Keratinocyte (primary cell): ENCODE results near the gene INSIG1. TPM values are rescaled to one million over a fixed set of nuclear protein-coding genes. Genes with fewer than 3 reads are reported as not detected.

ENCODE experiments used
- DNase-seq: peaks from one replicate; pipeline ENCODE4 v3.0.0-alpha.2; 2011; ENCODE audit warnings: low read depth, missing footprints, low spot score
- FAIRE-seq: peaks from 2 replicates; lab custom pipeline; 2011; peaks lifted over from hg19 to GRCh38; lab: Jason Lieb, UNC
- H2AFZ ChIP-seq: 2 replicates; pipeline ENCODE4 v1.6.0; 2012; ENCODE audit warnings: low read length, control low read depth, inconsistent platforms; ENCODE audit not compliant: control insufficient read depth
- H3K27ac ChIP-seq: 2 replicates; pipeline ENCODE4 v1.5.1; 2011; ENCODE audit warnings: low read length; ENCODE audit not compliant: control insufficient read depth, insufficient read depth
- H3K27me3 ChIP-seq: 3 replicates; pipeline ENCODE4 v1.6.0; 2011; ENCODE audit warnings: low read length; ENCODE audit not compliant: control insufficient read depth, insufficient read depth; ENCODE audit errors: extremely low read depth
- H3K36me3 ChIP-seq, 2 experiments: 2 replicates in 1 of 2; 3 replicates in 1 of 2; pipeline ENCODE4 v1.5.1; 2011; ENCODE audit warnings: low read length in 2 of 2, mild to moderate bottlenecking in 1 of 2; ENCODE audit not compliant: control insufficient read depth in 2 of 2, insufficient read depth in 2 of 2; ENCODE audit errors: extremely low read depth in 1 of 2
- H3K4me1 ChIP-seq: 3 replicates; pipeline ENCODE4 v1.5.1; 2011; ENCODE audit warnings: low read length; ENCODE audit not compliant: control insufficient read depth, insufficient read depth; ENCODE audit errors: extremely low read depth
- H3K4me2 ChIP-seq: 3 replicates; pipeline ENCODE4 v1.6.0; 2011; ENCODE audit warnings: low read depth, low read length; ENCODE audit not compliant: control insufficient read depth, insufficient read depth; ENCODE audit errors: extremely low read depth
- H3K4me3 ChIP-seq, 3 experiments: fragments of 200-600 bp in 1 of 3; sonication (generic) in 1 of 3; 2 replicates in 2 of 3; 3 replicates in 1 of 3; pipeline ENCODE4 v1.5.1; 2011 to 2016; ENCODE audit warnings: low read length in 3 of 3, mild to moderate bottlenecking in 3 of 3, control low read depth in 2 of 3, inconsistent platforms in 1 of 3, low read depth in 1 of 3, mixed read lengths in 1 of 3, mixed run types in 1 of 3, moderate library complexity in 1 of 3; ENCODE audit not compliant: control insufficient read depth in 2 of 3, insufficient read depth in 2 of 3; ENCODE audit errors: extremely low read depth in 1 of 3
- H3K79me2 ChIP-seq: 2 replicates; pipeline ENCODE4 v1.6.0; 2012; ENCODE audit warnings: low read length; ENCODE audit not compliant: control insufficient read depth, insufficient read depth
- H3K9ac ChIP-seq: 3 replicates; pipeline ENCODE4 v1.6.0; 2011; ENCODE audit warnings: low read length; ENCODE audit not compliant: control insufficient read depth, insufficient read depth; ENCODE audit errors: extremely low read depth
- H3K9me1 ChIP-seq: 3 replicates; pipeline ENCODE4 v1.6.0; 2011; ENCODE audit warnings: low read length; ENCODE audit not compliant: control insufficient read depth, insufficient read depth; ENCODE audit errors: extremely low read depth
- H3K9me3 ChIP-seq: 2 replicates; pipeline ENCODE4 v1.5.1; 2012; ENCODE audit warnings: low read depth, low read length; ENCODE audit not compliant: control insufficient read depth
- H4K20me1 ChIP-seq: 3 replicates; pipeline ENCODE4 v1.6.0; 2011; ENCODE audit warnings: low read length; ENCODE audit not compliant: control insufficient read depth, insufficient read depth; ENCODE audit errors: extremely low read depth
- CTCF ChIP-seq, 3 experiments: IDR thresholded peaks in 1 of 3; conservative IDR thresholded peaks in 1 of 3; optimal IDR thresholded peaks in 1 of 3; 2 replicates in 2 of 3; 3 replicates in 1 of 3; pipeline versions ENCODE3 to v1.5.1; 2011; ENCODE audit warnings: low read length in 3 of 3, mild to moderate bottlenecking in 3 of 3, moderate library complexity in 2 of 3, control low read depth in 1 of 3, inconsistent platforms in 1 of 3; ENCODE audit not compliant: insufficient read depth in 2 of 3; ENCODE audit errors: extremely low read depth in 1 of 3
- EZH2 ChIP-seq: IDR thresholded peaks from one replicate; pipeline ENCODE4 v1.6.1; 2012; ENCODE audit warnings: inconsistent platforms, mild to moderate bottlenecking, low read length, moderate library complexity
- dilution Hi-C: fragments of 300-500 bp; cut with MboI; formaldehyde crosslinking; loops from one replicate; pipeline ENCODE4 v1.7.0; 2020; ENCODE audit warnings: low sequenced_read_pairs; ENCODE audit not compliant: extremely low pct_ligation_motif_present
- polyA plus RNA-seq, 5 experiments: library from polyadenylated mRNA; depleted of rRNA in 3 of 5; stranded (reverse) in 3 of 5; stranded (forward) in 1 of 5; unstranded in 1 of 5; fragments of >200 nt; gene quantifications; 1 replicate in 1 of 5; 2 replicates in 3 of 5; 3 replicates in 1 of 5; pipeline versions ENCODE4 v1.2.1 to v1.2.3, GENCODE V29; 2011 to 2012; ENCODE audit warnings: missing spikeins in 2 of 5, low read depth in 1 of 5, low replicate concordance in 1 of 5

INSIG1 gene
- polyA plus RNA-seq, 1 donor (not counting 4 experiments of a cell fraction or from before 2014, with no cell fraction given) = 104 TPM

GRCh38 chr7:155315977-155316376 is 18.3 kb downstream of the INSIG1 start:
- FAIRE-seq = no peak
- Histone ChIP-seq H3K36me3 (no peaks in the 10 kb centered on the region), H3K79me2 (no peaks in the 10 kb centered on the region), H3K9me3 (peaks cover 2% of the 10 kb centered on the region), H3K27ac (no peak overlapping the region), H3K27me3 (no peaks in the 10 kb centered on the region), H4K20me1 (no peaks in the 10 kb centered on the region), H2AFZ (no peak overlapping the region), H3K4me1 (no peaks in the 10 kb centered on the region), H3K4me2 (no peak overlapping the region), H3K9me1 (no peaks in the 10 kb centered on the region), H3K4me3 (no peak overlapping the region), H3K9ac (no peak overlapping the region)
- no peak for DNase-seq
- dilution Hi-C loops = no loop called here
- no peak for TF ChIP-seq CTCF (optimal IDR thresholded peaks at IDR 0.05 in 1 of 3, IDR thresholded peaks at IDR 0.05 in 1 of 3, conservative IDR thresholded peaks at IDR 0.05 in 1 of 3; ENCODE audit: extremely low read depth in 1 of 3, insufficient read depth in 2 of 3, low read length in 3 of 3)
- TF ChIP-seq EZH2 = no peak

GRCh38 chr7:155316427-155317113 is 18.9 kb downstream of the INSIG1 start:
- no peaks in the 10 kb centered on the region for H3K9me1 ChIP-seq
- H3K79me2 ChIP-seq = no peaks in the 10 kb centered on the region
- no peak overlapping the region for H3K27ac ChIP-seq
- no peak overlapping the region for H3K4me3 ChIP-seq
- H3K9me3 ChIP-seq = peaks cover 2% of the 10 kb centered on the region
- no peaks in the 10 kb centered on the region for H4K20me1 ChIP-seq
- no peak overlapping the region for H2AFZ ChIP-seq
- DNase-seq = no peak
- TF ChIP-seq EZH2 = no peak
- no peak for TF ChIP-seq CTCF (optimal IDR thresholded peaks at IDR 0.05 in 1 of 3, IDR thresholded peaks at IDR 0.05 in 1 of 3, conservative IDR thresholded peaks at IDR 0.05 in 1 of 3; ENCODE audit: extremely low read depth in 1 of 3, insufficient read depth in 2 of 3, low read length in 3 of 3)
- dilution Hi-C loops = no loop called here
- no peaks in the 10 kb centered on the region for H3K36me3 ChIP-seq
- H3K4me2 ChIP-seq = no peak overlapping the region
- H3K27me3 ChIP-seq = no peaks in the 10 kb centered on the region
- no peak overlapping the region for H3K9ac ChIP-seq
- H3K4me1 ChIP-seq = no peaks in the 10 kb centered on the region
- FAIRE-seq = no peak
